H9 (cell line): ENCODE data around the gene CYP19A1. TPM values are rescaled to one million over a fixed set of nuclear protein-coding genes. Genes with fewer than 3 reads are reported as not detected.

Experiments used
- DNase-seq: peaks from one replicate; pipeline ENCODE4 v3.0.0-alpha.2; 2017
- H2AFZ ChIP-seq: one replicate; pipeline ENCODE4 v1.6.1; 2013; ENCODE audit warnings: mild to moderate bottlenecking, low read length, control low read depth, moderate library complexity
- H2AK5ac ChIP-seq: 2 replicates; pipeline ENCODE4 v1.6.1; 2013; ENCODE audit warnings: low read length, control low read depth, mixed read lengths; ENCODE audit not compliant: insufficient read length
- H2BK120ac ChIP-seq: one replicate; pipeline ENCODE4 v1.6.1; 2013; ENCODE audit warnings: low read depth, mild to moderate bottlenecking, low read length, control low read depth, inconsistent platforms; ENCODE audit not compliant: poor library complexity, severe bottlenecking
- H2BK12ac ChIP-seq: 2 replicates; pipeline ENCODE4 v1.6.1; 2013; ENCODE audit warnings: low read length, control low read depth, mixed read lengths, low read depth; ENCODE audit not compliant: insufficient read length
- H2BK15ac ChIP-seq: 2 replicates; pipeline ENCODE4 v1.6.1; 2013; ENCODE audit warnings: low read depth, low read length, control low read depth
- H2BK20ac ChIP-seq: one replicate; pipeline ENCODE4 v1.6.1; 2013; ENCODE audit warnings: low read depth, mild to moderate bottlenecking, low read length, control low read depth, inconsistent platforms; ENCODE audit not compliant: poor library complexity, severe bottlenecking
- H2BK5ac ChIP-seq: 2 replicates; pipeline ENCODE4 v1.6.1; 2013; ENCODE audit warnings: low read length, control low read depth, mixed read lengths; ENCODE audit not compliant: insufficient read length
- H3K14ac ChIP-seq: 2 replicates; pipeline ENCODE4 v1.6.1; 2013; ENCODE audit warnings: low read length, control low read depth; ENCODE audit not compliant: insufficient read depth
- H3K18ac ChIP-seq: 2 replicates; pipeline ENCODE4 v1.6.1; 2013; ENCODE audit warnings: low read depth, mild to moderate bottlenecking, mixed read lengths, low read length, control low read depth; ENCODE audit not compliant: insufficient read length
- H3K23ac ChIP-seq: 2 replicates; pipeline ENCODE4 v1.6.1; 2013; ENCODE audit warnings: low read length, control low read depth, mixed read lengths, low read depth; ENCODE audit not compliant: insufficient read length
- H3K23me2 ChIP-seq: 2 replicates; pipeline ENCODE4 v1.6.1; 2013; ENCODE audit warnings: low read depth, mild to moderate bottlenecking, mixed read lengths, low read length, control low read depth; ENCODE audit not compliant: insufficient read length, poor library complexity, severe bottlenecking
- H3K27ac ChIP-seq: 2 replicates; pipeline ENCODE4 v1.5.1; 2013; ENCODE audit warnings: low read length, control low read depth, mixed read lengths, low read depth; ENCODE audit not compliant: insufficient read length
- H3K27me3 ChIP-seq: 2 replicates; pipeline ENCODE4 v1.6.1; 2013; ENCODE audit warnings: low read length, control low read depth, inconsistent platforms; ENCODE audit not compliant: insufficient read depth
- H3K4ac ChIP-seq: 2 replicates; pipeline ENCODE4 v1.6.1; 2013; ENCODE audit warnings: low read depth, mild to moderate bottlenecking, control low read depth, inconsistent platforms, low read length, moderate library complexity
- H3K4me1 ChIP-seq: 2 replicates; pipeline ENCODE4 v1.6.1; 2013; ENCODE audit warnings: low read length, control low read depth, inconsistent platforms; ENCODE audit not compliant: insufficient read depth
- H3K4me2 ChIP-seq: 2 replicates; pipeline ENCODE4 v1.6.1; 2013; ENCODE audit warnings: low read length, control low read depth, mixed read lengths; ENCODE audit not compliant: insufficient read length, insufficient read depth
- H3K56ac ChIP-seq: 2 replicates; pipeline ENCODE4 v1.6.1; 2013; ENCODE audit warnings: low read depth, mild to moderate bottlenecking, mixed read lengths, low read length, control low read depth; ENCODE audit not compliant: insufficient read length
- H3K79me1 ChIP-seq: 2 replicates; pipeline ENCODE4 v1.6.1; 2013; ENCODE audit warnings: low read depth, mild to moderate bottlenecking, moderate library complexity, low read length, control low read depth, inconsistent platforms; ENCODE audit not compliant: insufficient read depth, poor library complexity, severe bottlenecking
- H3K79me2 ChIP-seq: 2 replicates; pipeline ENCODE4 v1.6.1; 2013; ENCODE audit warnings: low read length, control low read depth, inconsistent platforms; ENCODE audit not compliant: insufficient read depth
- H3K9ac ChIP-seq: 2 replicates; pipeline ENCODE4 v1.6.1; 2013; ENCODE audit warnings: low read length, control low read depth, mixed read lengths; ENCODE audit not compliant: insufficient read length; ENCODE audit errors: extremely low read depth
- H3K9me3 ChIP-seq: one replicate; pipeline ENCODE4 v1.6.1; 2013; ENCODE audit warnings: low read depth, low read length, inconsistent platforms; ENCODE audit not compliant: control insufficient read depth
- H3T11ph ChIP-seq: one replicate; pipeline ENCODE4 v1.6.1; 2013; ENCODE audit warnings: mild to moderate bottlenecking, low read length, control low read depth, inconsistent platforms
- H4K20me1 ChIP-seq: one replicate; pipeline ENCODE4 v1.6.1; 2013; ENCODE audit not compliant: control insufficient read depth, insufficient read length, insufficient read depth
- H4K5ac ChIP-seq: 2 replicates; pipeline ENCODE4 v1.6.1; 2013; ENCODE audit warnings: low read depth, mild to moderate bottlenecking, mixed read lengths, low read length, control low read depth; ENCODE audit not compliant: insufficient read length
- H4K8ac ChIP-seq: replicated peaks from 2 replicates; pipeline ENCODE4 v1.6.1; 2013; ENCODE audit warnings: low read length, control low read depth, mixed read lengths, low read depth; ENCODE audit not compliant: insufficient read length
- H4K91ac ChIP-seq: 2 replicates; pipeline ENCODE4 v1.6.1; 2013; ENCODE audit warnings: low read depth, mild to moderate bottlenecking, moderate library complexity, mixed read lengths, low read length, control low read depth; ENCODE audit not compliant: insufficient read length
- H3K27ac Mint-ChIP-seq, 3 experiments: 2 replicates in 2 of 3; 3 replicates in 1 of 3; pipeline ENCODE4 v1.8.0; 2020 to 2021; ENCODE audit warnings: mixed read lengths in 3 of 3, mild to moderate bottlenecking in 1 of 3, moderate library complexity in 1 of 3
- H3K27me3 Mint-ChIP-seq: 2 replicates; pipeline ENCODE4 v1.8.0; 2021; ENCODE audit warnings: low read depth, mild to moderate bottlenecking, moderate library complexity, mixed read lengths
- H3K36me3 Mint-ChIP-seq, 3 experiments: 2 replicates in 2 of 3; 3 replicates in 1 of 3; pipeline ENCODE4 v1.8.0; 2020 to 2021; ENCODE audit warnings: low read depth in 3 of 3, mixed read lengths in 3 of 3; ENCODE audit not compliant: insufficient read depth in 1 of 3
- H3K4me1 Mint-ChIP-seq, 2 experiments: 2 replicates each; pipeline ENCODE4 v1.8.0; 2020; ENCODE audit warnings: mixed read lengths in 2 of 2
- H3K4me3 Mint-ChIP-seq, 2 experiments: 2 replicates in 1 of 2; 3 replicates in 1 of 2; pipeline ENCODE4 v1.8.0; 2020 to 2021; ENCODE audit warnings: mild to moderate bottlenecking in 2 of 2, mixed read lengths in 2 of 2, moderate library complexity in 1 of 2
- H3K9me3 Mint-ChIP-seq, 2 experiments: 2 replicates in 1 of 2; 3 replicates in 1 of 2; pipeline ENCODE4 v1.8.0; 2020; ENCODE audit warnings: mild to moderate bottlenecking in 2 of 2, mixed read lengths in 2 of 2, moderate library complexity in 1 of 2
- CTCF ChIP-seq: fragments of 200-600 bp; sonication (generic); conservative IDR thresholded peaks from 3 replicates; pipeline ENCODE4 v1.8.0; 2021; ENCODE audit warnings: antibody characterized with exemption, mild to moderate bottlenecking
- WGBS: extraction: QIAGEN DNeasy Blood & Tissue Kit; methylation state at CpG from one replicate; pipeline ENCODE4 v1.1.7; 2013; ENCODE audit warnings: missing lambda C conversion rate, low lambda C conversion rate, mixed read lengths; ENCODE audit not compliant: insufficient read length; ENCODE audit errors: extremely low coverage; 5-methylcytosine and 5-hydroxymethylcytosine counted together
- total RNA-seq: library from RNA; stranded (reverse); gene quantifications from 2 replicates; pipeline ENCODE4 v1.2.1, GENCODE V29; 2021

The CYP19A1 gene
- total RNA-seq, 1 experiment from 2014 or later, result not detected

DNA sequence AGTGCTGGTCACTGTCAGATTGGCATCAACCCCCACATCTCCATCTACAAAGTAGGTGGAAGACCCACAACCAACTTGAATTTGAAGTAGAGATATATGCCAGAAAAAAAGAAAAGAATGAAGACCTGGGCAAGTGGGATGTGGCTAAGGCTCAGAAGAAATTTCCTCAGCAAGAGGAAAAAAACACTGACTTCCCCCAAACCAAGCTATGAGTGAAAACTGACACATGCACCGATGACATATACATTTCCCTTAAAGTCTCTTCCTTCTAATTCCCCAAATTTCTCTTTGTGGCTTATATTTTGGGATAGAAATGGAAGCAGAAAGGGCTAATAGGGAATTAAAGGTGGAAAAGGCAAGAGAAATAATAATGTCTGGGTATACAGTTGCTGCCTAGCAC lies 59.0 kb downstream of the CYP19A1 start:
- no peak overlapping the region for H3K56ac ChIP-seq
- no peaks in the 10 kb centered on the region for H3K79me2 ChIP-seq
- no peaks in the 10 kb centered on the region for H4K20me1 ChIP-seq
- no peak overlapping the region for H2AFZ ChIP-seq
- no peak overlapping the region for H3K9ac ChIP-seq
- no peak overlapping the region for H2BK20ac ChIP-seq
- H4K8ac ChIP-seq, result no peak overlapping the region
- no peaks in the 10 kb centered on the region for H3K9me3 Mint-ChIP-seq
- TF ChIP-seq CTCF, result no peak
- H2AK5ac ChIP-seq, result no peak overlapping the region
- H3K4me1 Mint-ChIP-seq, result peaks cover 0 to 2% of the 10 kb centered on the region in 2 experiments; a peak in 1 of 4 replicates
- H3K27me3 Mint-ChIP-seq, result no peaks in the 10 kb centered on the region; the same call in none of the 2 replicates
- no peaks in the 10 kb centered on the region for H3K36me3 Mint-ChIP-seq
- no peaks in the 10 kb centered on the region for H3K9me3 ChIP-seq
- no CpG with 5 or more reads among the region's 1 CpG for WGBS
- H3K4me3 Mint-ChIP-seq, result no peak overlapping the region
- H3K4ac ChIP-seq, result no peak overlapping the region
- no peaks in the 10 kb centered on the region for H3K27me3 ChIP-seq
- no peak overlapping the region for H3K14ac ChIP-seq
- H3K23me2 ChIP-seq, result peaks cover 3% of the 10 kb centered on the region
- no peak overlapping the region for H4K5ac ChIP-seq
- no peak overlapping the region for H3K18ac ChIP-seq
- H3K27ac Mint-ChIP-seq, result no peak overlapping the region
- no peak overlapping the region for H3K27ac ChIP-seq
- no peak overlapping the region for H2BK5ac ChIP-seq
- no peak for DNase-seq
- no peak overlapping the region for H3K4me2 ChIP-seq
- no peaks in the 10 kb centered on the region for H3K4me1 ChIP-seq
- H4K91ac ChIP-seq, result no peak overlapping the region
- H3K79me1 ChIP-seq, result no peaks in the 10 kb centered on the region
- no peak overlapping the region for H3K23ac ChIP-seq
- H2BK15ac ChIP-seq, result no peak overlapping the region
- no peak overlapping the region for H3T11ph ChIP-seq
- no peak overlapping the region for H2BK120ac ChIP-seq
- H2BK12ac ChIP-seq, result no peak overlapping the region
